Stimulated activated CD8-positive, alpha-beta memory T cell treated with anti-CD3 and anti-CD28 coated beads, Interleukin-2, amount 100 ng/mL, for 48 hours (primary cell): ENCODE results near the gene CFAP251.

Source experiments
- DNase-seq, 2 donors: peaks; one replicate each; pipeline ENCODE4 v3.0.0-alpha.2; 2020; ENCODE audit warnings: low read depth in 2 of 2

Gene CFAP251

DNA sequence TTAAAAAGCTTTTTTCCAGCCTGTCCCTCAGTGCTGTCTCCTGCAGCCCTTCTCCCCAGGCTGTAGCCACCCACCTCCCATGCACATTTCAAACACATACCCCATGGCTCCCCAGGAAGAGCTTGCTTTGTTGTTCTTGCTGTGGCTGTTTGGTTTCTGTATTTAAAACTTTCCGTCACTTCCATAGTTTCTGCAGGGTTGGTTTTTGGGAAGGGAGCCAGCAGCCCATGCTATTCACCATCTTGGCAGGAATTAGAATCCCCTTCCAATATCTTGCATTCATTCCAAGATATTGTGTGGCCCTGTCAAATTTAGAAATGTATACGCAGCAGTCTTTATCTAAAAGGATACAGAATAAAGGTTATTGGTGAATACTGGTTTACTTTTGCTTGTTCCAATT is 29.6 kb downstream of the CFAP251 start:
- no peak for DNase-seq

DNA sequence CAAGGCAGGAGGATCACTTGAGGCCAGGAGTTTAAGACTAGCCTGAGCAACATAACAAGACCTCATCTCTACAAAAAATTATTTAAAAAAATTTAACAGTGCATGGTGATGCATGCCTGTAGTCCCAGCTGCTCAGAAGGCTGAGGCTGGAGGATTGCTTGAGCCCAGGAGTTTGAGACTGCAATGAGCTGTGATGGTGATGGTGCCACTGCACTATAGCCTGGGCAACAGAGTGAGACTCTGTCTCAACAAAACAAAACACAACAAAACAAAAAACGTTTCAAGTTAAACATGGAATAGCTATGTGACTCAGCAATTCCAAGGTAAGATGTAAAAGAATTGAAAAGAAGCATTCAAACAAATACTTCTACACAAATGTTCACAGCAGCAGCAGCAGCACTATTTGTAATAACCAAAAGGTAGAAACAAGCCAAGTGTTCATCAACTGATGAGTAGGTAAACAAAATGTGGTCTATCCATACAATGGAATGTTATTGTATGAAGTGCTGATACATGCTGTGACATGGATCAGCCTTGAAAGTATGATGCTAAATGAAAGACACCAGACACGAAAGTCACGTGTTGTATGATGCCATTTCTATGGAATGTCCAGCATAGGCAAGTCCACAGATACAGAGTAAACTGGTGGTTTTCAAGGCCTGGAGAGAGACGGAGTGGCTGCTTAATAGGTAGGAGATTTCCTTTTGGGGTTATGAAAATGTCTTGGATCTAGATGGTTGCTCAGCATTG is 31.4 kb downstream of the CFAP251 start:
- DNase-seq, result no peak

DNA sequence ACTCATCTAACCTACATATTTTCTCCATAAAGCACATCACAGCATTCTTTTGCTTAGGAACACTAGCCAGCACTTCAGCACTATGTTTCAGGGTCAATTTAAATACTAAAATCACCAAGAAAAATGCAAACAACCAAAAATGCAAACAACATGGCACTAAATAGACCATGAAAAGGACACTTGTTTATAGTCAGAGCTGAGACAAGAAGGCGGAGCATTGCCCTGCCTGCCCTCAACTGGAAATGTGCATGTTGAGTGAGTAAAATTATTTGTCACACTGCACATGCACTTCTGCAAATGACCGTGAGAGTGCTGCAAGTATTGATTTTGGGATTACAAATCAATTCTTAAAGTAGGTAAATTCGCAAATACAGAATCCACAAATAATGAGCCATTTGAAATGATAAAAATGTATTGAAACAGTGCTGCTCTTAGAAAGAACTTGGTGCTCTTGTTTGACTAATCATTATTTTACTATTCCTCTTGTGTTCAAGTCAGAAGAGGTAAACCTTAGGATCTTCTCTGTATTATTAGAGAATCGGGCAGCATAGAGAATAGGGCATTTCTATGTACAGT is 34.8 kb downstream of the CFAP251 start:
- DNase-seq, result no peak

DNA sequence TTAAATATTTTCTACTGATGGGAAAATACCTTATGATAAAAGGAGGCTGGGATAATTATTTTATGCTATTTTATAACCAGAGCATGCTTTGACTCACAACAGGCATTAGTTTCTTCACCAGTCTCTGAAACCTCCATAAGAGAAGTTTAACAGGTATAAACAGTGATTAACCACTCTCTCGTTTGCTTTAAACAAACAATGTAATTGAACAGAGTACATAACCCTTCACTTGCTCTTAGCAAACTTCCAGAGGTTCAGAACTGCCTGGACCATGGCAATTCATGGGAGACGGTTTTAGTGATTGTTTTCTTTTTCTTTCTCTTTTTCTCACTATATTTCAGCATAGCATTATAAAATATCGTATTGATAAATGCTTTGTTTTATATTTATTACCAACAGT is 35.3 kb downstream of the CFAP251 start:
- no peak for DNase-seq

DNA sequence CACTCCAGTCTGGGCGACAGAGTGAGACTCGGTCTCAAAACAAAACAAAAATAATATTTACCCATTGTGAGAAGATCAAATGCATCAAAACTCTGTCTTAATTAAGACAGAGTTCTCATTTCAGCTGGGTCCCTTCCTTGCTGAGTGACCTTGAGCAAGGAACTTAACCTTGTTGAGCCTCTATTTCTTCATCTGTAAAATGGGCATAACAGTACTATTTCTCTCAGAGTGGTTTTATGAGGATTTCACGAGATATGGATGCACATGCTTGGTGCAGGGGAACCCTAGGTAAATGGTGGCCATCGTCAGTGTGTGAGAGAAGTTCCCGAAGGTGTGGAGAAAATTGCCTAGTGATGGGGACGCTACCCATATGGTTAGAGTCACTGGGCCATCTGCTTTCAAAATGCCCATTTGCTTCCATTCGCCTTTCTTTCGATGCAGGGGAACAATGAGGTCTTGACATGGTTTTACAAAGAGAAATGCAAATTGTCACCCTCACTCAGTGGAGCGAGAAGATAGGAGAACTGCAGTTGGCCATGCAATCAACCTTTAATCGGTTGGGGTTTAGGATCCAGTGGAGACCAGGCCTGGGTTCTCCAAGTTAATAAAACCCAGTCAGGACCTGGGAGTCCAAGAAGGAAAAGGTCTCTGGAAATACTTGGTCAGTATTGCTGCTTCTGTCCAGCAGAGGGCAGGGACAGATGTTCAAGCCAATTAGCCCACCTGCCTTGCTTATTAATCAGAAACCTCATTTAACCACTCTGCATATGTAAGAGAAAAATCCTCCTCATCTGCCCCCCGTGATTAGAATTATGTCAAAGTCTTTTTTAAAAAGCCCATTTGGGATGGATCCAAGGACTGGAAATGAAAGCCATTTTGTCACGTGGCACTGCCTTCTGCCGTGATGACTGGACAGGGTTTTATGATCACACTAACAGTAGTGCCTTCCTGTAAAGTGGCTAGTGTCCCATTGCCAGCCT is 37.2 kb downstream of the CFAP251 start:
- DNase-seq, result no peak

DNA sequence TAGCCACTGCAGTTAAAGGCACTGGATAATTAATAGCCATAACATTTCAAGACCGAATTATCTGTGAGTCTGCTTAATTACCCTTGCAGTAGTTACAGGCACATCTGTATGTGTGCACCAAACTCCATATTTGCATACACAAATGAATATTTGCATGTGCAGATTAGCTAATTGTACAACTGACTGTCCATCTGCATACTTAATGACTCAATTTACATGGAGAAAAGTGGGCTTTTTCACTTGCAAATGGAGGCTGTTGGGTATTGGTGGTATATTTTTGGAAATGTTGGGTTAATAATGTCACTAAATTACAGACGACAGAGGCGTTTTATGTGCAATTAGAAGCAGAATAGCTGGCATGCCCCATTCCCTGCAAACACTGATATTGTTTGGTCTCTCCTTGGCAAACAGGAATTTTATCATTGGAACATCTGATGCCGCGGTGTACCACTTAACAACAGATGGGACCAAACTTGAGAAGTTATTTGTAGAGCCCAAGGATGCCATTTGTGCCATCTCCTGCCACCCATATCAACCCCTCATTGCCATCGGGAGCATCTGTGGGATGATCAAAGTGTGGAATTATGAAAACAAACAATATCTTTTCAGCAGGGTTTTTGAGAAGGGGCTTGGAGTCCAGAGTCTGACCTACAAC is 39.6 kb downstream of the CFAP251 start:
- DNase-seq, result no peak

DNA sequence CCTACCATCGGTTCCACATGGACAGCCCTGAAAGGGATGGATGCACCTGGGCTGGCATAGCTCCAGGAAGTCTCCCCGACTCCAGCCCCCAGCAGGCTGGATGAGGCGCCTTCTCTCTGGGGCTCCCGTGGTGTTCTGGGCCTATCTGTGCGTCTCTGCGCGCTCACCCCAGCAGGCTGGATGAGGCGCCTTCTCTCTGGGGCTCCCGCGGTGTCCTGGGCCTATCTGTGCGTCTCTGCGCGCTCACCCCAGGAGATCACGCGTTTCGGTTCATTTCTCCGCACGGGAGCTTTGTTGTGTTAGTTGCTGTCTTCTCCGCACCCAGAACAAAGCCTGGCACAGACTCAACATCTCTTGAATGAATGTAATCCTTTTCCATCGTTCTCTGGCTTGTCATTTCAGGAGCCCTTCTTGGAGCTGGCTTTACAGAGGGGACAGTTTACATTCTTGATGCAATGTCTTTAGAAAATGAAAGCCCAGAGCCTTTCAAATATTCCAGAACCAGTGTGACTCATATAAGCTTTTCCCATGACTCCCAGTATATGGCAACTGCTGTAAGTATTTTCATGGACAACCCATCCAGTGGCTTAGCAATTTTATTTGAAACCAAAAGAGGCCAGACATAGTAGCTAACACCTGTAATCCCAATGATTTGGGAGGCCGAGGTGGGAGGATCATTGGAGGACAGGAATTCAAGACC is 40.3 kb downstream of the CFAP251 start:
- no peak for DNase-seq

DNA sequence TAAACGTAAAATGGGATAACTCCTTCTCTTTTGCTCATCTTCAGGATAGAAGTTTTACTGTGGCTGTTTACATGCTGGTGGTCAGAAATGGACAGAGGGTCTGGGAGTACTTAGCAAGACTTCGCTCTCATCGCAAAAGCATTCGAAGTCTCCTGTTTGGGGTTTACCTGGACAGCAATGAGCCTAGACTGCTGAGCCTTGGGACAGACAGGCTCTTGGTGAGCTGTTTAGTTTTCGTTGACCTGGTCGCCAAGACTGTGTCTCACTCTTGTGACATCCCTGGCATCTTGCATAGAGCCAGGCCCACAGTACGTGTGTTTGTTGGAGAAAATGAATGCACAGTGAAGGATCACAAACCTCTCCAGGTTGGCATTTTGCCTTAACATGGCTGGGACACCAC is 42.1 kb downstream of the CFAP251 start:
- DNase-seq, result no peak

DNA sequence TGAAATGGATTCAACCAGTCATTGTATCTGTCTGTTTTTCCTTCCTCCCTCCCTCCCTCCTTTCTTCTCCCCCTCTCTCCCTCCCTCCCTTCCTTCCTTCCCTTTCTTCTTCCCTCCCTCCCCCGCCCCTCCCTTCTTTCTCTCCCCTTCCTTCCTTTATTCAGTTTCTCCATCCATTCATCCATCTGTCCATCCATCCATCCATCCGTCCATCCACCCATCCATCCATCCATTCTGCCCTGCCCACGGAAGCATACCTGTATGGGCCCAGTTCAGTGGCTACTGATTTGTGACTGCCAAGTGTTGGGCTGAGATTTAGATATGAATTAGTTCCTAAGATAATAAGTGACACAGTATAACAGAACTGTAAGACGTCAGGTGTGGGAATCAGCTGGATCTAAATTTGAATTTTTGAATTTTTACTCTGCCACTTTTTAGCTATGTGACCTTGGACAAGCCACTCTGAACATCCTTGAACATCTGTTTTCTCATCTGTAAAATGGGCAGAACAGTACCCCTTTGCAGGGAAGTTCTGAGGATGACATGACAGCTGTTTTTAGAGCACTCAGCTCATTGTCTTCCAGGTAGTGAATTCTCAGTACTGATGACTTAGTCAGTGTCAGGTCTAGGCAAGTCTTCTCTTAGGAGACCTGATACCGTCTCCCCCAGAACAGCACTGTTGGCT is 42.9 kb downstream of the CFAP251 start:
- DNase-seq, result no peak

DNA sequence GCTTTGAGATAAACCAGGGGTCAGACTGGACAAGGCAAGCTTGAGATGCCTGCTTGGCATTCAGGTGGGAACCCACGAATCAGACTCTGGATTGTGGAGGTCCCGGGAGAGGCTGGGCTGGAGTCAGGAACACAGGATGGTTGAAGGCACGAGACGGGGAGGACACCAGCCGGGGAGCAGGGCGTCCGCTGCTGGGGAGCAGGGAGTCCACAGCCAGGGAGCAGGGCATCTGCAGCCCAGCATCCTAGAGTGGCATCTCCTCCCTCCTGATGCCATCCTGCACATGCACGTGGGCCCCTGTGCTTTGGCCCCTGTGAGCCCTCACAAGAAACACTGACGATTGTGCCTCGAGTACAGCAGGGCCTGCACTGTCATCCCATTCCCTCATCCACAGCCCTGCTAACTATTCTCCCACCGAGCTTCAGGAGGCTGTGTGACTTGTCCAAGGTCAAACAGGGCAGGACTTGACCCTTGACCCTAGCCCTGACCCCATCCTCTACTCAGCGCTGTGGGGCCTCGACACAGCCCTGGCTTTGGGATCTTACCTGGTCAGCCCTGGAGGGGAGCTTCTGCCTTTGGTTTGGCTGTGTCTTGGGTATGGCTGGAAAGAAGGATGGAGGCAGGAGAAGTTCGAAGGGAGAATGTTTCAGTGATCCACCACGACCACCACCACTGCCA is 45.1 kb downstream of the CFAP251 start:
- no peak for DNase-seq

DNA sequence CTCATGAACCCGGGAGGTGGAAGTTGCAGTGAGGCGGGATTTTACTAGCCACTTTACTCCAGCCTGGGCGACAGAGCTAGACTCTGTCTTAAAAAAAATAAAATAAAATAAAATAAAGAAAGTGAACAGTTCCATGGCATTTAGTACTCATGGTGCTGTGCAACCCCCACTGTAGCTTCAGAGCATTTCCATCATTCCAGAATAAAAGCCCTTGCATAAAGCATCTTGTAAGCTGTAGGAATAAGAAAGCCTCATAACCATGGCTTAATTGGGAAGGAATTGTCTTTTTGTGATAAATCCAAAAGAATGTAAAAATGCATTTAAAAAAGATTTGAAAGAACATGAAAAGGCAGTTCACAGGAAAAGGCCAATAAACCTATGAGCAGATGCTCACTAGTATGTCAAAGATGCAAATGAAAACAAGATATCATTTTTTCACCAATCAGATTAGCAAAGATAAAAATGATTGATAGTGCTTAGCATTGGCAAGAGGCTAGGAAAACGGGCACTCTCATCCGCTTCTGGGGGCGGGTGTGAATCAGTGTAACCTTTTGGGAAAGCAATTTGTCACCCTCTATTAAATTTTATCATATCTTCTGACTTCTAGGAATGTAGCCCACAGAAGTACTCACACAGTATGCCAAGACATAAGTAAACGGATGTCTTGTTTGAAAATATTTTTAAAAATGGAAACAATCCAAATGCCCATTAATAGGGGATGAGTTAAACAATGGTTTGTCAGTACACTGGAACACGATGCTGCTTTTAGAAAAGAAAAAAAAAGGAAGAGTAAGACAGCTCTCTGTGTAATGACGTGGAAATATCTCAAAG is 46.6 kb downstream of the CFAP251 start:
- DNase-seq, result no peak

DNA sequence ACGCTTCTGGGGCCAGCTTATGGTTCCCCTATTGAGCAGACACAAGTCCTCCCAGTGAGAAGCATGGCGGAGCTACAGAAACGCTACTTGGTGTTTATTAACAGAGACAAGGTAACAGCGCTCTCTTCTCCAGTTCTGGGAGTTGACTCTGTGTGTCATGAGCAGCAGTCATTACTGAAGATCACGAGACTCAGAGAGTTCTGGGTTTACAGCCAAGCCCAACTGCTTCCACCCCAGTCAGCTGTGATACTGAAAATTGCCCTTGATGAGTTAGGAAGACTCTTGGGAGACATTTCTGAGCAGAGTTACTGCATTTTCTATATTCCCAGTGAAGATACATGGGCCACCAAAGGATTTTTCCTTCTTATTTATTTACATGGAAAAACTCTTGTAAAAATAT is 48.6 kb downstream of the CFAP251 start:
- no peak for DNase-seq

DNA sequence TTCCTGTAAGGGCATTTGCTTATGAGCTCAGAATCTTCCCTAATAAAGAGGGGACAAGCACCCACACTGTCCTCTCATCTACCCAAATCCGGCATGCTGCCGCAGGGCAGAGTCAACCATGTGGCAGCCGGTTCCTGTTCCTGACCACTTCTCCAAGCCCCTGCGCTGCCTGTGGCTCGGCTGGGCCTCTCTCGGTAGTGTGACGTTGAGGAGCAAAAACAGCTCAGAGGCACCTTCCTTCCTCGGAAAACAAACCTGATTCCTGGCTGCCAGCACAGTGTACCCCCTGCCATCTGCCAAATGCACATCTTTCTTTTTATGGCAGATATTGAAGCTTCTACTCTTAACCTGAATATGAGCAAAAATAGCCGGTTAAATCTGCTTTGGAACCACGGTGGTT is 50.5 kb downstream of the CFAP251 start:
- no peak for DNase-seq

DNA sequence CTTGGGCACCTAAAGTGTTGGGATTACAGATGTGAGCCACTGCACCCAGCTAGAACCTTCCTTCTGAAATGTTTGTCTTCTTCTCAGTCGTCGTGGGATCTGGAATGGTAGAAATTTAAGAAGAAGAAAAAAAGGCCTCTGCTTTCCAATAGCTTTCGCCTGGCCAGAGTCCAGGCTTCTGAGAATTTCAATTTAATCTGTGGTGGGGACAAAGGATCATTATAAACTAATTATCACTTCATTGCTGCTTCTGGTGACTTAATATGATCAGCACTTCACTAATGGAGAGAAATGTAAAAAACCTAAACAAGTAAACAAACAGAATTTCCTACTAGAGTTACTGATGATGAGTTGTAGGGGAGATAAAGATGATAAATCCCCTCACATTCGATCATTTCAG is 51.3 kb downstream of the CFAP251 start:
- no peak for DNase-seq

DNA sequence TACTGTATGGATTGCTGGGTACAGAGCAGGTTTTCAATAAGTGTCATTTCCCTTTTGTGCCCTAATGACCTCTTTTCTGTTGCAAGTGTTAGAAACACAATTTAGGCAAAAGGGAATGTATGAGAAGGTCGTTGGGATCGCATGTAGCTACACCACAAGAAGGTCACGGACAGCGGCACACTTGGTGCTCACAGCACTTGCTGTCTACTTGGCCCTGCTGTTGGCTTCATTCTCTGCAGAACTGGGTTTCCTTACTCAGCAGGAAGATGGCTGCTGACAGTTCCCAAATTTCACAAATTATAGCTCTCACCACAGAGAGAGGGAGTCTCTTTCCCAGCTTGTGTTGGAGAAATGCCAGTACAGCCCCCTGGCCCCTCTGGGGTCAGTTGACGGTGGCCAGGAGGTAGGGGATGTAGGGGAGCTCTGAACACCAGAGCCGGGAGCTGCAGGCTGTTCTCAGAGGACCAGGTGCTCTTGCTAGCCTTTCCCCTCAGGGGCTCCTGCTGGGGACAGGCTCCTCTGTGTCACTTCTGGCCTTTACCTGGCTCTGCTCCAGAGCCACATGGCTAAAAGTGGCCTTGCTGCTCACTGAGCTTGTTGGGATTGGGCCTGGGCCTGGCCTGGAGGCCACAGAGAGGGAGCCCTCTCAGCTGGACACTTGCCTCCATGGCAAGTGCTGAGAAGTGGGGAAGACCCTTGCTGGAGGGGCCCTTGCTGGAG is 52.3 kb downstream of the CFAP251 start:
- DNase-seq, result no peak

DNA sequence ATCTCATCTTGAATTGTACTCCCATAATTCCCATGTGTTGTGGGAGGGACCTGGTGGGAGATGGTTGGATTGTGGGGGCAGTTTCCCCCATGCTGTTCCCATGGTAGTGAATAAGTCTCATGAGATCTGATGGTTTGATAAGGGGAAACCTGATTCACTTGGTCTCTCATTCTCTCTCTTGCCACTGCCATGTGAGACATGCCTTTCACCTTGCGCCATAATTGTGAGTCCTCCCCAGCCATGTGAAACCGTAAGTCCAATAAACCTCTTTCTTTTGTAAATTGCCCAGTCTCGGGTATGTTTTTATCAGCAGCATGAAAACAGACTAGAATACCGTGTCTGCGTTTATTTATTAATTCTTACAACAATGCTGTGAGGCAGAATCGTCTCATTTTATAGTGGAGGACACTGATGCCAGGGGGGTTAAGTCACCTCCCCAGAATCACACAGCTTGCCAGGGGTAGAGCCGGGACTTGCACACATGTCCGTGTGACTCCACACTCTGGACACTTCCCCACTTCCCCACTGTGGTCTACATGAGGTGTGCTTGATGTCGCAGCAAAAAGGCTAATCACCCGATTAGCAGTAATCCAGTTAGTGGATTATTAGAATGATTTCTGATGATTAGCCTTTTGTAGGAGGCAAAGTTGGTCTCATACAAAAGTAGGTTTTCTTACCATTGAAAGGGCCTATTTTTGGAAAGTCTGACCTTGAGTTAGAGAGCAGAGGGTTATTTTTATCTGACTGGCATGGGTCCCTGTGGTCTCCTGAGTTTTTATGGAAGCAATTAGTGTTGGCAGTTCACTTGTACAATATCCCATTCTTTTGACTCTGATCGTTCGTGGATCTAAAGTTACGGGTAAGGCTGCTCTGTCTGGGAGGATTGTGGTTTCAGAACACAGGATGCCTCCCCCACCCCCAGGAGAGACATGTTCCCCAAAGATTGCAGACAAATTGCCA is 55.9 kb downstream of the CFAP251 start:
- no peak for DNase-seq

DNA sequence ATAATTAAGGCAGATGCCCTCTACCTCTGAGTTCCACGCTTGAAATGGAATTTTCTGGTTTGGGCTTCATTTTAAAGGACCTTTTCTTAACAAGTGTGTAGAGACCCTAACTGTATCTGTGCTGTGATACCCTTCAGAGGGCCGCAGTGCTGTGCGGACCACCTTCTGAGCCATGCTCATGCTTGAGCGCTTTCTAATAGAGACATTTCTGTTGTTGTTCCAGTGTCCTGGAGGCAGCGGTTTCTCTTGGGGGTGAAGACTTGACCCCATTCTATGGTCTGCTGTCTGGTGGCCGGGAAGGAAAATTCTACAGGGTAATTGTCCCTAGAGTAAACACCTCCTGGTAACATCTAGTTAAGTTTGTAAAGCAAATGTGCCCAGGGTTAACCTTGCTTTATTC is 56.6 kb downstream of the CFAP251 start:
- DNase-seq, result no peak

DNA sequence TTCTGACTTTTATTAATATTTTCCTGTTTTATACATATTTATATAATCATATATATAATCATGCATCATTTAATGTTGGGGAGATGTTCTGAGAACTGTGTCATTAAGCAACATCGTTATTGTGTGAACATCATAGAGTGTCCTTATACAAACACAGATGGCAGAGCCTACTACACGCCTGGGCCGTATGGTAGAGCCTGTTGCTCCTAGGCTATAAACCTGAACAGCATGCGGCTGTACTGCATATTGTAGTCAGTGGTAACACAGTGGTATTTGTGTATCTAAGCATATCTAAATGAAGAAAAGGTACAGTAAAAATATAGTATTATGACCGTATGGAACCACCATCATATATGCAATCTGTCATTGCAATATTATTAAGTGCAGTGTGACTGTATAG is 58.6 kb downstream of the CFAP251 start:
- DNase-seq, result no peak
